ENCODE data around the gene SLC25A22. TPM values are rescaled to one million over a fixed set of nuclear protein-coding genes. Genes with fewer than 3 reads are reported as not detected.

Gene SLC25A22
- total RNA-seq, 1 experiment from 2014 or later: 24.6 TPM

- BruUV-seq (replicated peaks): TSS peak; percentile 15
- peaks cover 3% of the 10 kb centered on the region; the same call in 1 of the 2 replicates for H3F3A ChIP-seq (ENCODE audit: insufficient read depth, low read depth)
- no peaks in the 10 kb centered on the region for H4K20me1 ChIP-seq (ENCODE audit: insufficient read depth)
- H3K36me3 ChIP-seq (ENCODE audit: low read depth): no peaks in the 10 kb centered on the region
- TF ChIP-seq EZH2 (IDR thresholded peaks at IDR 0.05; ENCODE audit: low read depth) (no peak), CTCF (conservative IDR thresholded peaks at IDR 0.05) (no peak)
- no peaks in the 10 kb centered on the region for H3K27me3 ChIP-seq (ENCODE audit: insufficient read depth, low read depth)
- peak overlapping the region; percentile 73 for H2AFZ ChIP-seq
- peaks cover 8% of the 10 kb centered on the region for H3K4me1 ChIP-seq (replicated peaks; ENCODE audit: insufficient read depth)
- ChIA-PET POLR2A (ENCODE audit: unreplicated experiment) (interaction anchor here (0.7 kb wide), 1 partner anchor 38 kb away, joined by 5 read pairs; no protein-coding TSS in a partner anchor), CTCF (no interaction called here)
- H3K9me2 ChIP-seq (ENCODE audit: insufficient read depth): no peaks in the 10 kb centered on the region
- no peaks in the 10 kb centered on the region for H3K9me3 ChIP-seq (ENCODE audit: insufficient read depth, low read depth)
- H3K79me2 ChIP-seq (ENCODE audit: low read depth): no peaks in the 10 kb centered on the region
- peak; percentile 35 to 57 for DNase-seq
- intact Hi-C loops (cut with micrococcal nuclease; ENCODE audit: unreplicated experiment): loop anchor here (5.0 kb wide), 1 partner anchor 50 kb away; the partner anchor contains the start of gene TALDO1
- H3K27ac ChIP-seq: no peak overlapping the region
- peak overlapping the region; percentile 75 for H3K4me2 ChIP-seq
- peak overlapping the region; percentile 80 for H3K4me3 ChIP-seq
These were observed 587 bp downstream of the SLC25A22 start for GRCh38 chr11:797296-798092.

- DNase-seq: peak in 1 of 2 experiments; percentile 31
- no peaks in the 10 kb centered on the region for H3K9me2 ChIP-seq (ENCODE audit: insufficient read depth)
- peak overlapping the region; percentile 80 for H3K4me3 ChIP-seq
- no peaks in the 10 kb centered on the region for H3K9me3 ChIP-seq (ENCODE audit: insufficient read depth, low read depth)
- peak overlapping the region; percentile 75 for H3K4me2 ChIP-seq
- no peaks in the 10 kb centered on the region for H3K27me3 ChIP-seq (ENCODE audit: insufficient read depth, low read depth)
- no peaks in the 10 kb centered on the region for H3K79me2 ChIP-seq (ENCODE audit: low read depth)
- no peaks in the 10 kb centered on the region for H3K36me3 ChIP-seq (ENCODE audit: low read depth)
- peaks cover 8% of the 10 kb centered on the region for H3K4me1 ChIP-seq (replicated peaks; ENCODE audit: insufficient read depth)
- H3F3A ChIP-seq (ENCODE audit: insufficient read depth, low read depth): peaks cover 3% of the 10 kb centered on the region; the same call in 1 of the 2 replicates
- H3K27ac ChIP-seq: no peak overlapping the region
- POLR2A ChIA-PET (ENCODE audit: unreplicated experiment): interaction anchor here (0.6 to 0.7 kb wide), 2 partner anchors 11 to 38 kb away, joined by 5 to 8 read pairs; no protein-coding TSS in a partner anchor
- CTCF ChIA-PET: no interaction called here
- TF ChIP-seq CTCF (conservative IDR thresholded peaks at IDR 0.05) (no peak), EZH2 (IDR thresholded peaks at IDR 0.05; ENCODE audit: low read depth) (no peak)
- no TSS peak for BruUV-seq (replicated peaks)
- no peak overlapping the region for H2AFZ ChIP-seq
- no peaks in the 10 kb centered on the region for H4K20me1 ChIP-seq (ENCODE audit: insufficient read depth)
- intact Hi-C loops (cut with micrococcal nuclease; ENCODE audit: unreplicated experiment): loop anchor here (5.0 kb wide), 1 partner anchor 49 kb away; the partner anchor contains the start of gene TALDO1
These were observed 1.4 kb downstream of the SLC25A22 start for GRCh38 chr11:796565-797295.
